Esophagus muscularis mucosa (tissue), 4 donors: ENCODE results near the gene DHRS13. TPM values are rescaled to one million over a fixed set of nuclear protein-coding genes. Genes with fewer than 3 reads are reported as not detected.

Source experiments
- DNase-seq: peaks from one replicate; pipeline ENCODE4 v3.0.0-alpha.2; 2017; ENCODE audit errors: extremely low spot score
- H3K27ac ChIP-seq, 4 donors: fragments of 200-600 bp; sonication (generic); replicated peaks in 1 of 4; 1 replicate in 3 of 4; 2 replicates in 1 of 4; pipeline ENCODE4 v1.5.1; 2016 to 2019; ENCODE audit warnings: mild to moderate bottlenecking in 1 of 4
- H3K27me3 ChIP-seq, 4 donors: fragments of 200-600 bp; sonication (generic); one replicate each; pipeline versions ENCODE4 v1.5.1 to v1.6.0; 2016 to 2019
- H3K36me3 ChIP-seq, 4 donors: fragments of 200-600 bp; sonication (generic); one replicate each; pipeline ENCODE4 v1.5.1; 2016 to 2019
- H3K4me1 ChIP-seq, 4 donors: fragments of 200-600 bp; sonication (generic); one replicate each; pipeline ENCODE4 v1.5.1; 2016 to 2019
- H3K4me3 ChIP-seq, 4 donors: fragments of 200-600 bp; sonication (generic); 1 replicate in 2 of 4; 2 replicates in 2 of 4; pipeline ENCODE4 v1.5.1; 2016 to 2019; ENCODE audit warnings: mild to moderate bottlenecking in 4 of 4, moderate library complexity in 1 of 4
- H3K9me3 ChIP-seq, 4 donors: fragments of 200-600 bp; sonication (generic); 1 replicate in 3 of 4; 2 replicates in 1 of 4; pipeline ENCODE4 v1.5.1; 2016 to 2019
- EP300 ChIP-seq: sonication (generic); formaldehyde crosslinking; IDR thresholded peaks from one replicate; pipeline ENCODE4 v1.6.1; 2017; ENCODE audit warnings: antibody characterized with exemption
- POLR2A ChIP-seq: fragments of 450-650 bp; IDR thresholded peaks from one replicate; pipeline ENCODE4 v1.6.1; 2017; ENCODE audit warnings: antibody characterized with exemption, moderate library complexity, mild to moderate bottlenecking, low read depth
- POLR2AphosphoS5 ChIP-seq, 2 donors: sonication (generic); formaldehyde crosslinking; IDR thresholded peaks; one replicate each; pipeline ENCODE4 v1.6.1; 2017; ENCODE audit warnings: antibody characterized with exemption in 2 of 2
- WGBS: methylation state at CpG from one replicate; pipeline ENCODE4 v1.1.5; 2018; 5-methylcytosine and 5-hydroxymethylcytosine counted together
- intact Hi-C: fragments of 100-400 bp; cut with DNase I; formaldehyde crosslinking; loops from one replicate; pipeline ENCODE4 v1.15.1; 2023
- total RNA-seq, 4 donors: library from RNA; depleted of rRNA; stranded (reverse); fragments of >200 nt; gene quantifications; one replicate each; pipeline versions ENCODE4 v1.1.0 to v1.2.1, GENCODE V29; 2016
- TF ChIP-seq, protein P1 (sequence below), 3 experiments: fragments of 200-600 bp in 2 of 3; fragments of 450-650 bp in 1 of 3; sonication (generic) in 2 of 3; IDR thresholded peaks; one replicate each; pipeline ENCODE4 v1.5.1; 2017 to 2019; ENCODE audit warnings: antibody characterized with exemption in 3 of 3, mild to moderate bottlenecking in 2 of 3, moderate library complexity in 1 of 3

Gene DHRS13
- total RNA-seq, 4 donors from 2014 or later: 3.7 to 14.2 (median 5.9) TPM

DNA sequence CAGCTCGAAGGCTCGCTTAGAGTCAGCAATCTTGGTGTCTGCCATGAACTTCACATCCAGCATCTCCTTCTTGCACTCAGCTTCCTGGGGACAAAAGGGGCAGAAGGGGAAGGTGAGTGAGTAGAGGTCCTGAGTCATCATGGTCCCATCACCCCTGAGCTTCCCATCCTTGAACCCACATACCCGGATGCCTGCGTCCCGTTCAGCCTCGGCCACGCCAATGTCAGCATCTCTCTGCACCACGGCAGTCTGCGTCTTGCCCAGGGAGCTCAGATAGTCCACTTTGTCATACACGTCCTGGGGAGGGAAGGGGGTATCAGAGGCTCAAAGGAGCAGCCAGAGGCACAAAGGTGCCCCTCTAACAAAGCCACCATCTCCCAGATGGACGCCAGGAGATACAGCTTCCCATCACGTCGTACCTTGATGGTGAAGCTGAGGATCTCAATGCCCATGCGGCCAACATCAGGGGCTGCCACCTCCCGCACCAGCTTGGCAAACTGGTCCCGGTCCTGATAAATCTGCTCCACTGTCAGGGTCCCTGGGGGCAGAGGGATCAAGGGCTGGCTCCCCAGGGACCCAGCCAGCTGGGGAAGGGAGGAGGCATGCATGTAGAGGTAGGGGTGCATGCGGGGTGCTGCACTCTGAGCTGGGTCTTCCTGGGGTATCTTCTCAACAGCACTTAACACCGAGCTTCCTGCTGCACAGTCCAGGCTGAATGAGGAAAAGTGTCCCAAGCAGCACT is 20.6 kb downstream of the DHRS13 start:
- no peak for DNase-seq
- H3K36me3 ChIP-seq: peaks cover 44 to 100% (median 89%) of the 10 kb centered on the region in 4 donors
- H3K27ac ChIP-seq: no peak overlapping the region
- no peaks in the 10 kb centered on the region for H3K9me3 ChIP-seq
- H3K4me3 ChIP-seq: no peak overlapping the region
- no peaks in the 10 kb centered on the region for H3K4me1 ChIP-seq
- no peaks in the 10 kb centered on the region for H3K27me3 ChIP-seq
- WGBS: 93% methylated on average over 11 of the region's 18 CpGs
- no peak for TF ChIP-seq EP300
- no peak for TF ChIP-seq POLR2AphosphoS5 (IDR thresholded peaks at IDR 0.05)
- TF ChIP-seq POLR2A: no peak
- TF ChIP-seq, protein P1, sequence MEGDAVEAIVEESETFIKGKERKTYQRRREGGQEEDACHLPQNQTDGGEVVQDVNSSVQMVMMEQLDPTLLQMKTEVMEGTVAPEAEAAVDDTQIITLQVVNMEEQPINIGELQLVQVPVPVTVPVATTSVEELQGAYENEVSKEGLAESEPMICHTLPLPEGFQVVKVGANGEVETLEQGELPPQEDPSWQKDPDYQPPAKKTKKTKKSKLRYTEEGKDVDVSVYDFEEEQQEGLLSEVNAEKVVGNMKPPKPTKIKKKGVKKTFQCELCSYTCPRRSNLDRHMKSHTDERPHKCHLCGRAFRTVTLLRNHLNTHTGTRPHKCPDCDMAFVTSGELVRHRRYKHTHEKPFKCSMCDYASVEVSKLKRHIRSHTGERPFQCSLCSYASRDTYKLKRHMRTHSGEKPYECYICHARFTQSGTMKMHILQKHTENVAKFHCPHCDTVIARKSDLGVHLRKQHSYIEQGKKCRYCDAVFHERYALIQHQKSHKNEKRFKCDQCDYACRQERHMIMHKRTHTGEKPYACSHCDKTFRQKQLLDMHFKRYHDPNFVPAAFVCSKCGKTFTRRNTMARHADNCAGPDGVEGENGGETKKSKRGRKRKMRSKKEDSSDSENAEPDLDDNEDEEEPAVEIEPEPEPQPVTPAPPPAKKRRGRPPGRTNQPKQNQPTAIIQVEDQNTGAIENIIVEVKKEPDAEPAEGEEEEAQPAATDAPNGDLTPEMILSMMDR (IDR thresholded peaks at IDR 0.05): no peak
- intact Hi-C loops: no loop called here

DNA sequence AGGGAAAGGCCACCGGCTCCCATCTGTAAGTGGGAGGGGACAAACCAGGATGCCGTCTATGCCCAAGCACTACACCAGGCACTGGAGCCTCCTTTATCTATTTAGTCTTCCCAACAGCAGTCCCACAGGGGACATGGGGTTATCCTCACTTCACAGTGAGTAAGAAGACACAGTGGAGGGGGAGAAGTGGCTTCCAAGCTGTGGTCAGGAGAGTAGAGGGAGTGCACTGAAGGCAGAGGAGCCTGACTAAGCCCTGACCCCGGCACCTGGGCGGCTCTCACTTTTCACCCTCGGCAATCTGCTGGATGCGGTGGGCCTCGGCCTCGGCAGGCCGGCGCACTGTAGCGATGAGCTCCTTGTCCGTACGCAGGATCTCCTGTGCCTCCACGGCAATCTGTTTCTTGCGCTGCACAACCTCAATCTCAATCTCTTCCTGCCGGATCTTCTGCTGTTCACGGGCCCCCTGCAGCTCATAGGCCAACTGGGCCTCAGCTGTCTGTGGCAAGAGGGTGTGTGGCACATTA is 21.3 kb downstream of the DHRS13 start:
- intact Hi-C loops: no loop called here
- DNase-seq: no peak
- H3K27me3 ChIP-seq: no peaks in the 10 kb centered on the region
- H3K36me3 ChIP-seq: peaks cover 44 to 93% (median 83%) of the 10 kb centered on the region in 4 donors
- H3K27ac ChIP-seq: no peak overlapping the region
- no peak overlapping the region for H3K4me3 ChIP-seq
- H3K9me3 ChIP-seq: no peaks in the 10 kb centered on the region
- H3K4me1 ChIP-seq: no peaks in the 10 kb centered on the region
- TF ChIP-seq POLR2A (no peak), POLR2AphosphoS5 (IDR thresholded peaks at IDR 0.05) (no peak), EP300 (no peak)
- TF ChIP-seq, protein P1 (IDR thresholded peaks at IDR 0.05): no peak
- 99% methylated on average over 7 of the region's 17 CpGs for WGBS

DNA sequence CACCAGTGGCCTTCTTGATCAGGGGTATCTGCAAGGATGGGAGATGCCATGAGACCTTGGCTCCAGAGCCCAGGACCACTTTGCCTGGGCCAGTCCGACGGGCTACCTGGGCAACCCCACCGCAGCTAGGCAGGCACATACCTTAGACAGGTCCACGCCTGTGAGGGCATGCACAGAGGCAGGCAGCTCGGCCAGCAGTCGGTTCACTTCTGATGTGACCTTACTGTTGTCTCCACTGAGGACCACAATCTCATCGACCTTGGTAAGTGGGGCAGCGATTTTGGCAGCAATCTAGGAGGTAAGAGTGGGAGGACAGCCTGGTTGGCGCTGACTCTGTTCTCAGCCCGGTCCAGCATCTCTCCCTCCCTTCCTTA is 22.3 kb downstream of the DHRS13 start:
- intact Hi-C loops: no loop called here
- Histone ChIP-seq H3K4me3 (no peak overlapping the region), H3K27me3 (no peaks in the 10 kb centered on the region), H3K27ac (no peak overlapping the region), H3K9me3 (no peaks in the 10 kb centered on the region), H3K4me1 (no peaks in the 10 kb centered on the region), H3K36me3 (peaks cover 44 to 83% (median 74%) of the 10 kb centered on the region in 4 donors)
- TF ChIP-seq, protein P1 (IDR thresholded peaks at IDR 0.05): no peak
- TF ChIP-seq EP300: no peak
- no peak for DNase-seq
- WGBS: 92% methylated on average over 2 of the region's 10 CpGs

DNA sequence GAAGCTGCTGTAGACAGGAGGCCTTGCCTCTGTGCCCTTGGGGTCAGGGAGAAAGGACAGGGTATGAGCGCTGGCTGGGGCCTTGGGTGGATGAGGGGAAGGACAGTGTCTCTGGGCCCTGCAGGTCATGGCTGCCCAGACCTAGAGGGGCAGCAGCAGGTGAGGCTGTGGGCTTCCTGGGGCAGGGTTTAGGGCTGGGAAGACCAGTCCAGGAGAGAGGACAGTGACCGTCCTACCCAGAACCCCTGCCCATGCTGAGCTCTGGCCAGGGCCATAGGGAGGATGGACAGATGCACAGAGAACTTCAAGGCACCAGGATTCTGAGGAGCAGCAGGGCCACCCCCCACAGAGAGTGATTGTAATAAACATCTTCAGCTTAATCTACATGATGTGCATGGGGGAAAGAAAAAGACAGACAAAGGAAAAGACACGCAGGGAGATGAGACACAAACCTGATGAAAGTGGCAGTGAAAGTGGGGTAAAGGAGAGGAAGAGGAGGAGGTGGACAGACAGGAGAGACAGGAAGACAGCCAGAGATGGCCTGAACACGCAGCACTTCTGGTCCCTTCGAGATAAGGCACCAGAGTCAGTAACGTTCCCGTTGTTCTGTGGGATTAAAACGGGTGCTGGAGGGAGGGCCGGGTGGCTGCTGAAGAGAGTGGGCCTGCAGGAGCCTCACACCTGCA is 22.9 kb downstream of the DHRS13 start:
- TF ChIP-seq POLR2AphosphoS5 (IDR thresholded peaks at IDR 0.05) (no peak), POLR2A (no peak), EP300 (no peak)
- TF ChIP-seq, protein P1 (IDR thresholded peaks at IDR 0.05): no peak
- Histone ChIP-seq H3K27me3 (no peaks in the 10 kb centered on the region), H3K4me3 (no peak overlapping the region), H3K9me3 (no peaks in the 10 kb centered on the region), H3K36me3 (peaks cover 39 to 77% (median 68%) of the 10 kb centered on the region in 4 donors), H3K4me1 (no peaks in the 10 kb centered on the region), H3K27ac (no peak overlapping the region)
- DNase-seq: no peak
- intact Hi-C loops: no loop called here
- 72% methylated on average over 9 of the region's 9 CpGs for WGBS
